Ovary (tissue), 9 donors: ENCODE data around the gene NR0B2. TPM values are rescaled to one million over a fixed set of nuclear protein-coding genes. Genes with fewer than 3 reads are reported as not detected.

Source experiments
- DNase-seq, 5 donors: peaks; one replicate each; pipeline ENCODE4 v3.0.0-alpha.2; 2019 to 2020
- H3K27ac ChIP-seq, 2 donors: fragments of 200-600 bp; one replicate each; pipeline versions ENCODE4 v1.5.1 to v1.8.0; 2019 to 2022
- H3K27me3 ChIP-seq: fragments of 200-600 bp; one replicate; pipeline ENCODE4 v1.8.0; 2022
- H3K36me3 ChIP-seq: fragments of 200-600 bp; sonication (generic); one replicate; pipeline ENCODE4 v1.5.1; 2019
- H3K4me1 ChIP-seq: one replicate; pipeline ENCODE4 v1.8.1; 2013; ENCODE audit warnings: mild to moderate bottlenecking, moderate library complexity; ENCODE audit not compliant: insufficient read depth
- H3K4me3 ChIP-seq: fragments of 200-600 bp; sonication (generic); one replicate; pipeline ENCODE4 v1.5.1; 2017
- H3K9me3 ChIP-seq, 2 donors: fragments of 200-600 bp in 1 of 2; sonication (generic) in 1 of 2; one replicate each; pipeline versions ENCODE4 v1.5.1 to v1.8.1; 2013 to 2019; ENCODE audit warnings: mild to moderate bottlenecking in 1 of 2, moderate library complexity in 1 of 2
- EP300 ChIP-seq: sonication (generic); formaldehyde crosslinking; IDR thresholded peaks from one replicate; pipeline ENCODE4 v1.6.1; 2017; ENCODE audit warnings: antibody characterized with exemption
- POLR2A ChIP-seq: fragments of 450-650 bp; IDR thresholded peaks from one replicate; pipeline ENCODE4 v1.6.1; 2017; ENCODE audit warnings: antibody characterized with exemption, mild to moderate bottlenecking, moderate library complexity
- WGBS, 3 donors: extraction: QIAGEN DNeasy Blood & Tissue Kit in 1 of 3; methylation state at CpG; one replicate each; pipeline versions ENCODE4 v1.1.5 to v1.1.7; 2013 to 2017; 5-methylcytosine and 5-hydroxymethylcytosine counted together
- intact Hi-C, 4 donors: fragments of 100-400 bp; cut with DNase I; formaldehyde crosslinking; loops; one replicate each; pipeline versions ENCODE4 v1.11.0 to v1.15.1; 2022 to 2023
- polyA plus RNA-seq, 2 donors: library from polyadenylated mRNA; stranded (reverse); fragments of 200-250 nt in 1 of 2; fragments of 350-450 nt in 1 of 2; fragmentation: Illumina TruSeq in 1 of 2; extraction: RNeasy Lipid Tissue Mini Kit (QIAGEN cat#74804) in 1 of 2; gene quantifications; one replicate each; pipeline ENCODE4 v1.2.3, GENCODE V29; 2013 to 2014
- total RNA-seq, 7 donors: library from RNA; depleted of rRNA in 2 of 7; stranded (reverse); fragments of >200 nt in 2 of 7; fragmentation: NEBNext Ultra II Directional in 3 of 7; extraction: Animal tissue kit (Norgen Biotek cat#: 25700) in 3 of 7; gene quantifications; one replicate each; pipeline versions ENCODE4 v1.1.0 to v1.2.4, GENCODE V29; 2016 to 2023
- TF ChIP-seq, protein P1 (sequence below), 3 donors: fragments of 450-650 bp in 2 of 3; fragments of 200-600 bp in 1 of 3; IDR thresholded peaks; one replicate each; pipeline versions ENCODE4 v1.5.1 to v1.8.0; 2016 to 2022; ENCODE audit warnings: antibody characterized with exemption in 3 of 3, mild to moderate bottlenecking in 1 of 3
- donor health status: DM: no; HTN: no; CAD: no; lungs with moderate emphysema.
- donor health status: DM: no; HTN: no; CAD: no.
- donor health status: Bipolar disorder and iron deficiency.
- donor health status: DM: yes; HTN: yes; CAD: no.
- donor health status: DM: no; HTN: no; CAD: no.
- donor health status: DM: yes; HTN: yes; CAD: no.

Gene NR0B2
- total and polyA plus RNA-seq, 9 donors: 0.18 TPM; not detected in 7

DNA sequence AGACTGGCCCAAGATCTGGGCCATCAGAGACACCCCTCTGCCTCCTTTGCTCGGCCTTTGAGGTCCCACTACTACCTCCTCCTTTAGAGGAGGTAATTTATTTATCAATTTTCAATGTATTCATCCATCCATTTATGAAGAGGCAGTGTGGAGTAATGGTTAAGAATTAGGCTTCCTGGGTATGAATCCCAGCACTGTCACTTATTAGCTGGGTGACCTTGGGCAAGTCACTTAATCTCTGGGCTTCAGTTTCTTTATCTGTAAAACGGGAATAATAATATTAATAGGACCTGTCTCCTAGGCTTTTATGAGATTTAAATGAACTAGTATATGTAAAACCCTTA lies 1.7 kb downstream of the NR0B2 start:
- H3K4me3 ChIP-seq: no peak overlapping the region
- H3K4me1 ChIP-seq: no peaks in the 10 kb centered on the region
- TF ChIP-seq, protein P1, sequence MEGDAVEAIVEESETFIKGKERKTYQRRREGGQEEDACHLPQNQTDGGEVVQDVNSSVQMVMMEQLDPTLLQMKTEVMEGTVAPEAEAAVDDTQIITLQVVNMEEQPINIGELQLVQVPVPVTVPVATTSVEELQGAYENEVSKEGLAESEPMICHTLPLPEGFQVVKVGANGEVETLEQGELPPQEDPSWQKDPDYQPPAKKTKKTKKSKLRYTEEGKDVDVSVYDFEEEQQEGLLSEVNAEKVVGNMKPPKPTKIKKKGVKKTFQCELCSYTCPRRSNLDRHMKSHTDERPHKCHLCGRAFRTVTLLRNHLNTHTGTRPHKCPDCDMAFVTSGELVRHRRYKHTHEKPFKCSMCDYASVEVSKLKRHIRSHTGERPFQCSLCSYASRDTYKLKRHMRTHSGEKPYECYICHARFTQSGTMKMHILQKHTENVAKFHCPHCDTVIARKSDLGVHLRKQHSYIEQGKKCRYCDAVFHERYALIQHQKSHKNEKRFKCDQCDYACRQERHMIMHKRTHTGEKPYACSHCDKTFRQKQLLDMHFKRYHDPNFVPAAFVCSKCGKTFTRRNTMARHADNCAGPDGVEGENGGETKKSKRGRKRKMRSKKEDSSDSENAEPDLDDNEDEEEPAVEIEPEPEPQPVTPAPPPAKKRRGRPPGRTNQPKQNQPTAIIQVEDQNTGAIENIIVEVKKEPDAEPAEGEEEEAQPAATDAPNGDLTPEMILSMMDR (IDR thresholded peaks at IDR 0.05): no peak
- TF ChIP-seq EP300 (no peak), POLR2A (no peak)
- 47 to 71% (median 52%) methylated on average over 2 of the region's 2 CpGs for WGBS, 3 donors
- DNase-seq: no peak
- H3K27ac ChIP-seq: no peak overlapping the region
- no peaks in the 10 kb centered on the region for H3K9me3 ChIP-seq
- H3K36me3 ChIP-seq: no peaks in the 10 kb centered on the region
- H3K27me3 ChIP-seq: no peaks in the 10 kb centered on the region
- intact Hi-C loops: no loop called here

DNA sequence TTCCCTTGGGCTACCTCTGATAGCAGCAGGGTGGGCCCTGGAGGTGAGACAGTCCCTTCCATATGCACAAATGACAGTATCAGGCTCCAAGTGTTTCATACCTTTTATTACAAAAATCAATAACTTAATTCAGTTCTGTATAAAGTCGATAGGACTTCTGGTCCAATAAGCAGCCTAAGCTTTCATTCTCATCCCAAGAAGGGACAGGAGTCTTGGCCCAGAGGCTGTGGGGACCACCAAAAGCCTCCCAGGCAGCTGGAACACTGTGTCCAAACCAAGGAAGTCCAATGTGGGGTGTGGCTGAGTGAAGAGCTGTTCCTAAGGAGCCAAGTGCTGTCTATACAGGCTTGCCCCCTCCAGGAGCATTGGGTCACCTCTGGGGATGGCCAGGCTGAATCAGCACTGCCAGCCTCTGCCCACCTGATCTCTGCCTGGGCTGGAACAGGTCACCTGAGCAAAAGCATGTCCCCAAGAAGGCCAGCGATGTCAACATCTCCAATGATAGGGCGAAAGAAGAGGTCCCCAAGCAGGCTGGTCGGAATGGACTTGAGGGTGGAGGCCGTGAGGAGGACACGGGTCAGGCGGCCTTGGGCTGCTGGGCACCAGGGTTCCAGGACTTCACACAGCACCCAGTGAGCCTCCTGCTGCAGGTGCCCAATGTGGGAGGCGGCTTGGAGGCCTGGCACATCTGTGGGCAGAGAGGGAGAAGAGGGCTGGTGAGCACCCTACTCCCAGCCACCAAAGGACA lies 2.2 kb downstream of the NR0B2 start:
- Histone ChIP-seq H3K27ac (no peak overlapping the region), H3K9me3 (no peaks in the 10 kb centered on the region), H3K4me1 (no peaks in the 10 kb centered on the region), H3K4me3 (no peak overlapping the region), H3K27me3 (no peaks in the 10 kb centered on the region), H3K36me3 (no peaks in the 10 kb centered on the region)
- intact Hi-C loops: no loop called here
- WGBS, 3 donors: 81 to 87% (median 87%) methylated on average over 8 of the region's 8 CpGs
- TF ChIP-seq, protein P1 (IDR thresholded peaks at IDR 0.05): no peak
- TF ChIP-seq EP300: no peak
- no peak for DNase-seq

DNA sequence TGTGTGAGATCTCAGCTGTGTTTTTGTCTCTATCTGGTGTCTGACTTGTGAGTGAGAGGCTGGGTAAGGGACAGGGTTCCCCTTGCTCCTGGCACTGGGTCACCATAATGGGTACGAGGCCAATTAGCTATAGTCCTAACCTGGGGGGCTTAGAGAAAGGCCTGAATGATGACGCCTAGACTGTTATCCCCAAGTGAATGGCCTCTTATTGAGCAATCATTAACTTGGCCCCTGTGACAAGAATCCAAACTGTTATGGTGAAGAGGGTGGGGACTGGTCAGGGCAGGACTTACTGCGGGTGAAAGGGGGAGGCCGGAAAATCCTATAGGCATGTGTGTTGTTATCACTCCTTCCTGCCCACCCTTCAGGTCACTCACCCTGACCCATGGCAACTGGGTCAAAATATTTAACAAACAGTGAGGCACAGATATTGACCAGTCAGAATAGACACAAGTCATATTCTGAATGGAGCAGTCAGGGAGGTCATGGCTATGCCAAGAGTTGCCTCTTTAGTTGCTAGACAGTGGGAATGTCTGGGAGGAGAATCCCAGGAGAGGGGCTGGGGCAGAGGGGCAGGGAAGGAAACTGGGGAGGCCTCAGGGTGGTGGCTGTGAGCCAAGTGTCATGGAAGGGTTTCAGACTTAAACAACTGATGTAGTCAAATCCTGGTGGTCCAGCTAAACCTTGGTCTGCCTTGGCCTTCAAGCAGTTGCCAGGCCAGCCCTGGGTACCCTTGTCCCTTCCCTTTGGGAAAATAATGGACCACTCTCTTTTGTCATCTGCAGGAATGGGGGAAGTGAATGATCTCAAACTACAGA lies 3.2 kb downstream of the NR0B2 start:
- H3K27ac ChIP-seq: no peak overlapping the region
- H3K4me3 ChIP-seq: no peak overlapping the region
- intact Hi-C loops: no loop called here
- no peaks in the 10 kb centered on the region for H3K4me1 ChIP-seq
- no peaks in the 10 kb centered on the region for H3K27me3 ChIP-seq
- 82 to 86% (median 85%) methylated on average over 4 of the region's 4 CpGs for WGBS, 3 donors
- TF ChIP-seq EP300 (no peak), POLR2A (no peak)
- TF ChIP-seq, protein P1 (IDR thresholded peaks at IDR 0.05): no peak
- H3K9me3 ChIP-seq: no peaks in the 10 kb centered on the region
- no peaks in the 10 kb centered on the region for H3K36me3 ChIP-seq
- no peak for DNase-seq

DNA sequence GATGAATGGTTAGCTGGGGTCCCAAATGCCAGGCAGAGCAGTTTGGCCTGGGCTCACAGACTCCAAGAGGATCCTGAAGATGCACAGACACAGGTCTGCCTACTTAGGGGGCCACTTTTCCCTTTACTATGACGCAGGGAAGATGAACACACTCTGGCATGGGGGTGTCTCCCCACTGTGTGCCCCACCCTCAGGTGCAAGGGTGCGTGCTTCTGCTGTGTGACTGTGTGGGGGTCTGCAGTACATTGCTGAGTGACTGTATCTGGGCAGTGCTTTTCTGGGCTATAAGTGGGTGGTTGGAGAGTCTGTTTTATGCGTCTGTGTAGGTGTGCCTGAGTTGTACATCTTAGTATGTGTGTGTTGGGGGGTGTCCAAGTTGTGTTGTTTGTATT lies 3.8 kb downstream of the NR0B2 start:
- no peaks in the 10 kb centered on the region for H3K4me1 ChIP-seq
- WGBS, 3 donors: 84 to 92% (median 85%) methylated on average over 3 of the region's 3 CpGs
- H3K4me3 ChIP-seq: no peak overlapping the region
- TF ChIP-seq, protein P1 (IDR thresholded peaks at IDR 0.05): no peak
- TF ChIP-seq POLR2A (no peak), EP300 (no peak)
- no peak overlapping the region for H3K27ac ChIP-seq
- no peaks in the 10 kb centered on the region for H3K9me3 ChIP-seq
- H3K36me3 ChIP-seq: no peaks in the 10 kb centered on the region
- no peak for DNase-seq
- no peaks in the 10 kb centered on the region for H3K27me3 ChIP-seq
- intact Hi-C loops: no loop called here
